Measurements from ENCODE around the gene SND1. TPM values are rescaled to one million over a fixed set of nuclear protein-coding genes. Genes with fewer than 3 reads are reported as not detected.
A peak's percentile ranks its signal among the peaks of the same experiment; 100 is the strongest.

The SND1 gene
- total and polyA plus RNA-seq, 10 of the 15 experiments (the other 5 are each of a cell fraction or from before 2014, with no cell fraction given), result 52.4 to 270 (median 146) TPM

DNA sequence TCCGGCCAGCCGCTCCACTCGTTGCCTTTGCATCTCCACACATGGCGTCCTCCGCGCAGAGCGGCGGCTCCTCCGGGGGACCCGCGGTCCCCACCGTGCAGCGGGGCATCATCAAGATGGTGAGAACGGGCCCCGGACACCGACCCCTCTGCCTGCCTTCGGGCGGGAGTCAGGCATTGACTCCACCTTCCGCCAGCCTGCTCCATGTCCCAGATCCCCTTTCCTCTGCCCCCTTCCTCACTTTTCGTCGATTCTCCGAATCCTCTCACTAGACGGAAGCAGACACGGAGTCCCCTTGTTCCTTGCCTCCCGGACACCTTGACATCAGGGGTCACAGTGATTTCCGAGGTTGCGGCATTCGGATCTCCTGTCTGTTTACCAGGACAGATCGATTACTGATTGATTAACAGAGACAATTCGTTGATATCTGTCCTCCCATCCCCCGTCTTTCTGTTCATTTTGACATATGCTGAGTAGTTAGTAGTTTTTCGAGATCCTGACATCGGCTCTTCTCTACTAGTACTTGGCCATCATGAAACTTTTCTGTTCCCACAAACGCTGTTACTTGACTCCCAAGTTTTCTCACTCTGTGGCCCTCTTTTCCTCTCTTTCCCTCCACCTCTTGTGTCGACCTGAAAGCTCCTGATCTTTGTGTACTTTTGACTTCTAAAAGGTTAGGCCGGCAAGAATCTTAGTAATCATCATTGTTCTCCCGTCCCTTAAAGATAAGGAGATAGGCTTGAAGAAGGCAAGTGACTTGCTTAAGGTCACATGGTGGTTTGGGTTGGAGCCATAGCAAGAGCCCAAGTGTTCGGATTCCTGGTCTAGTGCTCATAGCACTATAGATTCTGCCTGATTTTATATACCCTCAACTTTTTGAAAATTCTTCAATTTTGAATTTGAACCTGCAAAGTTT, 597 bp downstream of the SND1 start:
- peaks cover 5% of the 10 kb centered on the region; the same call in 1 of the 2 replicates for H4K20me1 ChIP-seq (ENCODE audit: control insufficient read depth, insufficient read depth)
- ATAC-seq (peak; percentile 24), DNase-seq (ENCODE audit: low read depth, low spot score) (no peak), FAIRE-seq (no peak)
- intact Hi-C loops (cut with micrococcal nuclease; ENCODE audit: unreplicated experiment) (loop anchor here (2.0 to 5.0 kb wide), 2 partner anchors 64 to 260 kb away; partner anchors contain the start of genes ARF5 and ZNF800), in situ Hi-C loops (cut with MboI) (no loop called here)
- peaks cover 61% of the 10 kb centered on the region for H3K79me2 ChIP-seq (ENCODE audit: control insufficient read depth, insufficient read depth, low read length)
- H3K27me3 ChIP-seq (replicated peaks in 1 of 2; ENCODE audit: control insufficient read depth in 2 of 2, insufficient read depth in 2 of 2, low read length in 1 of 2), result no peaks in the 10 kb centered on the region
- H3K36me3 ChIP-seq (ENCODE audit: control insufficient read depth in 2 of 2, insufficient read depth in 2 of 2, low read length in 1 of 2), result peaks cover 0 to 11% of the 10 kb centered on the region in 2 experiments; a peak in 2 of 4 replicates
- peak overlapping the region; percentile 93 for H3K9ac ChIP-seq (ENCODE audit: control insufficient read depth, insufficient read depth, low read length)
- no TSS peak for BruUV-seq (replicated peaks)
- WGBS (ENCODE audit: insufficient coverage, insufficient replicate concordance, low lambda C conversion rate, missing lambda C conversion rate), result under 1% methylated on average over 38 of the region's 38 CpGs
- H3K4me1 ChIP-seq (ENCODE audit: control insufficient read depth, insufficient read depth, low read length), result peaks cover 14% of the 10 kb centered on the region
- ChIA-PET POLR2A (no interaction called here), CTCF (interaction anchor here (1.3 kb wide), 1 partner anchor 9 kb away, joined by 4 read pairs; no protein-coding TSS in a partner anchor), RAD21 (ENCODE audit: unreplicated experiment) (interaction anchor here (1.3 kb wide), 1 partner anchor 18 kb away, joined by 3 read pairs; no protein-coding TSS in a partner anchor), SMC1A (ENCODE audit: uncharacterized antibody, unreplicated experiment) (interaction anchor here (0.6 to 1.6 kb wide), 4 partner anchors 9 to 305 kb away, joined by 3 to 4 read pairs (median 3); no protein-coding TSS in a partner anchor)
- peak overlapping the region; percentile 85 for H3K4me2 ChIP-seq (ENCODE audit: control insufficient read depth, insufficient read depth)
- peak overlapping the region; percentile 92 for H3K27ac ChIP-seq (ENCODE audit: control insufficient read depth, insufficient read depth)
- peak overlapping the region; percentile 94 for H2AFZ ChIP-seq (ENCODE audit: control insufficient read depth, low read depth, low read length)
- peak overlapping the region; percentile 89 for H3K4me3 ChIP-seq
- H3K9me3 ChIP-seq (replicated peaks; ENCODE audit: control insufficient read depth, insufficient read depth, low read length), result no peaks in the 10 kb centered on the region
- peak; percentile 42 for TF ChIP-seq HDAC6 (IDR thresholded peaks at IDR 0.05; ENCODE audit: unreplicated experiment)
- no peak for TF ChIP-seq ATF7 (IDR thresholded peaks at IDR 0.05; ENCODE audit: low read depth)
- no peak for TF ChIP-seq BCLAF1 (IDR thresholded peaks at IDR 0.05)
- TF ChIP-seq RAD51 (IDR thresholded peaks at IDR 0.05), result peak; percentile 80
- TF ChIP-seq TCF3 (IDR thresholded peaks at IDR 0.05; ENCODE audit: borderline replicate concordance, insufficient read depth, low read depth, low read length), result 0 out of 2 replicates have a peak, but pooled peaks have one; percentile 4
- no peak for TF ChIP-seq FOXK2 (IDR thresholded peaks at IDR 0.05)
- TF ChIP-seq KDM1A (IDR thresholded peaks at IDR 0.05; ENCODE audit: borderline replicate concordance), result no peak
- TF ChIP-seq SMARCA5 (IDR thresholded peaks at IDR 0.05), result 0 out of 2 replicates have a peak, but pooled peaks have one; percentile 62
- TF ChIP-seq, protein P1, sequence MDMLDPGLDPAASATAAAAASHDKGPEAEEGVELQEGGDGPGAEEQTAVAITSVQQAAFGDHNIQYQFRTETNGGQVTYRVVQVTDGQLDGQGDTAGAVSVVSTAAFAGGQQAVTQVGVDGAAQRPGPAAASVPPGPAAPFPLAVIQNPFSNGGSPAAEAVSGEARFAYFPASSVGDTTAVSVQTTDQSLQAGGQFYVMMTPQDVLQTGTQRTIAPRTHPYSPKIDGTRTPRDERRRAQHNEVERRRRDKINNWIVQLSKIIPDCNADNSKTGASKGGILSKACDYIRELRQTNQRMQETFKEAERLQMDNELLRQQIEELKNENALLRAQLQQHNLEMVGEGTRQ (IDR thresholded peaks at IDR 0.05; ENCODE audit: borderline replicate concordance, low read depth, low read length), result peak; percentile 21; the same call in 1 of the 2 replicates
- TF ChIP-seq LARP7 (IDR thresholded peaks at IDR 0.05), result peak; percentile 94
- no peak for TF ChIP-seq ZNF384 (IDR thresholded peaks at IDR 0.05; ENCODE audit: borderline replicate concordance, low read depth, low read length)
- no peak for TF ChIP-seq ZZZ3 (IDR thresholded peaks at IDR 0.05; ENCODE audit: control insufficient read depth, insufficient read length, low read depth)
- peak; percentile 29 for TF ChIP-seq MLLT1 (IDR thresholded peaks at IDR 0.05)
- TF ChIP-seq BACH1 (IDR thresholded peaks at IDR 0.05; ENCODE audit: borderline replicate concordance), result 0 out of 2 replicates have a peak, but pooled peaks have one; percentile 6

Measured in GM12878 (cell line).